Stimulated activated CD8-positive, alpha-beta memory T cell treated with anti-CD3 and anti-CD28 coated beads, Interleukin-2, amount 100 ng/mL, for 48 hours (primary cell): ENCODE measurements around the gene C9orf153.
"Not testable (repeated sequence)": the region's sequence is repeated elsewhere in the genome, so short reads cannot be mapped to it uniquely, and the experiment has no call there.

Experiments used
- DNase-seq, 2 donors: peaks; one replicate each; pipeline ENCODE4 v3.0.0-alpha.2; 2020; ENCODE audit warnings: low read depth in 2 of 2

The C9orf153 gene

DNA sequence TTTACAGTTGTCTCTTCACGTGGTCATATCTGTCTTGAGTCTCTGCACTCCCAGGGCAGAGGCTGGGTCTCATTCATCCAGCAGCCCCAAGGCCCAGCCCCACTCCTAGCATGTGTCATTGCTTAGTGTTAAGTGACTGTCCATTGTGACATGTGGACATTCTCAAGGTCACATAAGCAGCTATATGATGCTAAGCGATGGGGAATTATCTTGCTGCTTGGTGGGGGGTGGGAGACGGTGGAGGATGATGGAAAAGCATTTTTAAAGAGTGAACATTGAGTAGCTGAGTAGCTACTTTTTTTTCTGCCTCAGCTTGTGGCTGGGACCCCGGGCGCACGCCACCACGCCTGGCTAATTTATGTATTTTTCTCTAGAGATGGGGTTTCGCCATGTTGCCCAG lies at the start of gene C9orf153:
Gene C9orf153 (minus strand): TSS at position 101 of the 400 bp plus-strand sequence. CDS start 30,054 bp downstream, outside the sequence.
- no peak for DNase-seq

DNA sequence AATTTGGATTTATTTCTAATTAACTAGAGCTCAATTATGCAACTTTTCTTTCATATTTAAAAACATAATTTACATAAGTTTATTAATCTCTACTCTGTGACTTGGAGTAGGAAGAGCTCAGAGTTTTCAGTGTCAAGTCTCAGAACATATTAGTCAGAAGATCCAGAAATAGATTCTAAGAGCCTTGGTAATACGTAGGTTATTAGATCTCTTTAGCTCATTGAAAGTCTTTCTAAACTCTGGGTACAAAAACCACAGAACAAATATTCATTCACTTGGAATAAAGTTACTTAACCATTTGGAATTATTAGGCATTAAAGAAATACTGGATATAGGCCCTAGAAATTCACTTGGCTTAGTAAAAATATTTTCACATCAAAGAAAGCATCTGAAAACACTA lies 49.2 kb upstream of the C9orf153 start:
- no peak for DNase-seq

DNA sequence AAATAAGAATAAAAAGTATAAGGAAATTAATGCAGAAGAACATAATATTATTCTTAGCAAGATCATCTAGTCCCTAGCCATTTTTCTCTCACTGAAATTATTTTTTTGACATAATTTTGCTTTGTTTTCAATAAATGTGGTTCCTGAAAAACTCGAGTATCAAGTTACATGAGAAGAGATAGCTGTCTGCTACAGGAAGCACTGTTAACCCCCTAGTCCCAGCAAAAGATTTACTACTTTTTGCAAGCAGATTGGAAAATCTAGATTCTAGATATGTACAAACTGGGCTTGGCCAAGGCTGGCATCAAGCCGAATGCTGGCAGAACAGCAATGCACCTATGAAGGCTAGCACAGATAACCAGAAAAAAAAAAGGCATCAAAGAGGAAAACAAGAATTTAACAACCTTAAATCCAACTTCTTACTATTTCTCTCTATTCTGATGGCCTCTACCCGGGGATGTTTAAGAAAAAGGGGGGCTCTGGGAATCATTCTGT lies 44.8 kb upstream of the C9orf153 start:
- DNase-seq = no peak

DNA sequence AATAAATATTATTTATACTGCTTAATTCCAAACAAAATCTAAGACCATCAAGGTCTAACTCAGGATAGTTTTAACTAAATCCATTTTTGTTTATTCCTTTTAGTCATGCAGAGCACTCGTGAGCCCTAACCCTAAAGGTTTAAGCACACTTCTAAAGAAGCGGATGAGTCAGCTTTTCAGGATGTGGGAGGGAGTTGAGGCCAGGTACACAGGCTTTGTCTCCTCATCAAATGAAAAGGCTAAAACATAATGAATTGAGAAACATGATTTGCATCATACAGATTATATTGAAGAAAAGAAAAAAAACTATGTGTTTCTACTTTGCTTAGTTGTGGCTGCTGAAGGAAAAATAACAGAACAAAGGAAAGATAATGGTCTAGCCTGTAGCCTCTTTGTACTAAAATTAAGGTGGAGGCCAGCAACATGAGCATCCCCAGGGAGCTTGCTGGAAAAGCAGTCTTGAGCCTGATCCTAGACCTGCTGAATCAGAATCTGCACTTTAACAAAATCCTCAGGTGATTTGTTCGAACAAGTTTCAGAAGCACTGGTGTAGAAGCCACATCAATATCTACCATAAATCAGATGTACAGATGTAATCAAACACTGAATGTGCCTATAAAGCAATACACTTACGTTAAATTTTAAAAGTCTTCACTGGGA lies 44.0 kb upstream of the C9orf153 start:
- peak in 1 of 2 donors; percentile 16 for DNase-seq

DNA sequence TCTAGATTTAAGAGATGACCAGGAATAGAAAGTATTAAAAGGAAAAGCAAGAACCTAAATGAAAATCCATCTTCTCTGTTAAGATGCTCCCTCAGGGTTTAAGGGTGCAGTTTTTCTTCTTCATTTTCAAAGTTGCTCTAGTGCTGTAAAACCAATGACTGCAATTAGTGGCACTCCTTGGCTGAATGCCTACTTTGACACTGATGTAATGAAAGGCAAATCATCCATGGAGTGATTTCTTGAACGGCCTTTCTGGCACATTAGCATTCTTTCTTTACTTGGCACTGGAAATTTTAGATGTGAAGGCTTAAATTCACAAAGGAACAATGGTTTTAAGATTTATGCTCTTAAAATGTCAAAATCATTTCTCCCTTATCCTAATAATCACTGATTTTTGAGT lies 42.2 kb upstream of the C9orf153 start:
- DNase-seq = no peak

DNA sequence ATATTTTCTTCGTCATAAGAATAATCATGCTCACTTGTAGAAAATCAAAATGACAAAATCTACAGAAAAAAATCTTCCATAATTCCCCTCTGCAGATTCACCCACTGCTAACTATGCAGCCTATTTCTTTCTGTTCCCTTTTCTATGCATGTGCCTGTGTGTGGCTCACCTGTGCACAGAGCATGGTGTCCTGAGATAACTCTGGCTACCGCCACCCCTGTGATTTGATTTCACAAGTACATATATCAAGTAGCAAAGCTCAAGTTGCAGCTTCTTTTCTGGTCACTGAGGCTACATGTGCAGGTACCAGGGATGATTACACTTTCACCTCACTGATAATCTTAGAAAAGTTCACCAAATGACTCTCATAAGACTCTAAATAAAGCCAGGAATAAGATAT lies 41.2 kb upstream of the C9orf153 start:
- no peak for DNase-seq

DNA sequence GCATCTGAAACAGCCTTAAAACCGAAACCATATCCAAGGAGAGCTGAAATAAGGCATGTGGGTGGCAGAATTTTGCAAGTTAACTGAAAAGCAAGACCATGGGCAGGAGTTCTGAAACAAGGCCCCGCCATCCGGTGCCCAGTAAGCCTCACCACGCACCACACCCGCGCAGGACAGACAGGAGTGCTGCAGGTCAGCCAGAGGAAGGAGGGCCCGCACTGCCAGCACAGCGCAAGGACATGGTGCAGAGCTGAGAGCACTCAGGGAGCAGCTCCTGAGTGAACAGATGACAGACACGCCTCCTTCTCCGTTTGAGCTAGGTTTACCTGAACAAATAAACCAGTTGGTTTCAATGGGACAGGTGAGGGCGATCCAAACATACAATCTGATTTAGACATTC lies 39.4 kb upstream of the C9orf153 start:
- DNase-seq = no peak

DNA sequence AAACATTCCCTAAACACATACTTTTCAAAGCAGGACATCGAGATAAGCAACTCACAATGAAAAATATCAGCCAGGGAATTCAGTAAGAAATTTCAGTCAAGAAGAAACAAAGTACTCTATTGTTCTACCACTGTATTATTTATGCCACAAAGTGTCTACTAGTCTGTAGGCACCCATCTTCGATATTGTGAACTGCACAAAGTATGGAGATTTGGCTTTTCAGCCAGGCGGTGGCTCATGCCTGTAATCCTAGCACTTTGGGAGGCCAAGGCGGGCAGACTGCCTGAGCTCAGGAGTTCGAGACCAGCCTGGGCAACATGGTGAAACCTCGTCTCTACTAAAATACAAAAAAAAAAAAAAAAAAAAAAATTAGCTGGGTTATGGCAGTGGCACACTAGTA lies 30.9 kb upstream of the C9orf153 start:
- not testable (repeated sequence) for DNase-seq

DNA sequence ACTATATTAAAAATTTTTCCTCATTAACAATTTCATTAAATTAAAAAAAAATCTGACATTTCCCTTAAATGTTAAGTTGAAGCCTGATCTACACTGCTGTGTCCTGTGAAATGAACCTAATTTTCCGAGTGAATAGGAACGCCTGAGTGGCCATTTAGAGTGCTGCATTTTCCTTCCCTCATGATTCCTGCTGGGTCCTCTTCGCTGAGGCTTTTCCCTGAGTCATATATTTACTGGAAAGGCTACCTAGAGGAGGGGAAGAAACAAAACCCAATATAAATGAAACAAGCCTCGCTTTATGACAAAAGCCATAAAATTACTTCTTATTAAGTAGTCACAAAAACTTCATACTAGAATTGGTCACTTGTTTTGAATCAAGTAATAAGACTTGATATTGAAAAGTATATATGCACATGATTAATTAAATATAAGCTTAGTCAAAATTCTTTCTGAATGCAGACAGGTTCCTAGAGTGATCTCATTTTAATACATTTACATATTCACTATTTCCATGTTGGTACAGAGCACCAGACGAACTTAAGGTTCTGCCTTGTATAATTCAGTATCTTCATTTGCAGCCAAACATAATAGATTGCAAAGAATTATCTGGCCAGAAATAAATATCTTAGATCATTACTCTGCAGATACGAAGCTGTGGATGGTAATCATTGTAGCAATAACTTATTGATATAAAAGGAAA lies 29.2 kb upstream of the C9orf153 start:
- DNase-seq = no peak

DNA sequence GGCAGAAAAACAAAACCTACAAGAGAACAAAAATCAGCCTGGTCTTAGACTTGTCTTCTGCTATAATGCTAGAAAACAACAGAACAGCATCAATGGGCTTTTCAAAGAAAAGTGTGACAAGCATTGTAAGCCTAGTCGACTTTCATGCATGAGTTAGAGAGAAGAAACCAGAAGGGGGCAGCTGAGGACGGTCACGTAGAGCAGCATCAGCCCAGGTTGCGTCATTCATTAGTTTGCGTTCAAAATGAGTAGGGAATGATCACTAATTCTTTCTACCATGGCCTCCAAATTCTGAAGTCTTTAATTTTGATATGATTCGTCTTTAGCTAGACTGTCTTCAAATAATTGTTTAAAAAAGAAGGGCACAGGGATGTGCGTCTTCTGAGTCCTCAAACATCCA lies 27.6 kb upstream of the C9orf153 start:
- no peak for DNase-seq

DNA sequence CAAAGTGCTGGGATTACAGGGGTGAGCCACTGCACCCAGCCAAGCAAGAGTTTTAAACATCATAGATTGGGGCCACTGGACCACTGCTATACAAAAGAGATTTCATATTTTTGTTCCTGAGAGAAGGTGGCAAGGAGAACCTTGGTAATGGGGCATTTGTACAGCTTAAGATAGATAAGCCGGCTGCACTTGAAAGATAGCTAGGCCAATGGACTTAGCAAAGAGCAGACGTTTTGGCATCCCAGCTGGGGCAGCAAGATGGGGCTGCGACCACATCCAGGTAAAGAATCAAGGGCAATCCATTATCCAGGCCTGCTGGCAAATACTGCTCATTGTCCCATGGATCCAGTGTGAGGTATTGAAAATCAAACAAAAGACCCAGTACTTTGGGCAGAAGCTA lies 26.8 kb upstream of the C9orf153 start:
- DNase-seq = no peak

DNA sequence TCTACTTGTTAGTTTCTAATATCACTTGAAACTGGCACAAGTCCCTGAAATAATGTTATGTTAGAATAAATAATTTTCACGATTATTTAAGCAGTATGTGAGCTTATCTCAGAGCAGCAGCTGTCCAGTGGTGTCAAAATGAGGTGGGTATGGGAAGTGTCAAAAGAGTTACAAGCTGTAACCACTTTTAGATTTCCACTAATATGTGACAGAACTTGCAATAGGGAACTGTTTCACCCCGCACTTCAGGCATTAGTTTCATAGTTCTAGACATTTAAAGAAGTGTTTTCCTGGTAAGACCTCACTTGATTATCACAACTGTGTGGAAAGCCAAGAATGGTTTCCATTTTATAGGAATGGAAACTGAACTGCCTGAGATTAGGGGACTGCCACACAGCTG lies 25.8 kb upstream of the C9orf153 start:
- no peak for DNase-seq

DNA sequence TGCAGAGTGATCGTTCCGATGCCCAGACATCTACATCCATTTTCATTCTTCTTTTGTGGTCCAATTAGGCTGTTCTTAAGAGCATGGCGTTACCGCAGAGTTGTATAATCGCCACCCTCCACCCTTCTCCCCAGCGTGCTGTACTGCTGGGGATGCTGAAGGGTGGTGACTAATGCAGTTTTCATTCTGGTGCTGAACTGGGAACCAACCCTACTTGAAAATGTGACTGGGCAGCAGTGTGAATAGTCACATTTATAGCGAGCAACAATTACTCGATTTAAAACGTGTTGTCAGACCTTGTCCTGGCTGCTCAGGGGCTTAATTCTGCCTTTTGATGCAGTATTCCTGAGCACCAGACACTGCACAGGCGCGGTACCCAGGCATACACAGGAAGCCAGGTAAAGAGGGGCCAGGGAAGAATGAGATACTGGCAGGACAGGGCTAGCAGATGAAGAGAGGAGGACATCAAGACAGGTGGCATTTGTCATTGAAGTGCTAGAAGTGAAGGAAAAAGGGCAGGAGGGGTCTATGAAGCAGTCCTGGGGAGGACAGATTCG lies 23.6 kb upstream of the C9orf153 start:
- no peak for DNase-seq

DNA sequence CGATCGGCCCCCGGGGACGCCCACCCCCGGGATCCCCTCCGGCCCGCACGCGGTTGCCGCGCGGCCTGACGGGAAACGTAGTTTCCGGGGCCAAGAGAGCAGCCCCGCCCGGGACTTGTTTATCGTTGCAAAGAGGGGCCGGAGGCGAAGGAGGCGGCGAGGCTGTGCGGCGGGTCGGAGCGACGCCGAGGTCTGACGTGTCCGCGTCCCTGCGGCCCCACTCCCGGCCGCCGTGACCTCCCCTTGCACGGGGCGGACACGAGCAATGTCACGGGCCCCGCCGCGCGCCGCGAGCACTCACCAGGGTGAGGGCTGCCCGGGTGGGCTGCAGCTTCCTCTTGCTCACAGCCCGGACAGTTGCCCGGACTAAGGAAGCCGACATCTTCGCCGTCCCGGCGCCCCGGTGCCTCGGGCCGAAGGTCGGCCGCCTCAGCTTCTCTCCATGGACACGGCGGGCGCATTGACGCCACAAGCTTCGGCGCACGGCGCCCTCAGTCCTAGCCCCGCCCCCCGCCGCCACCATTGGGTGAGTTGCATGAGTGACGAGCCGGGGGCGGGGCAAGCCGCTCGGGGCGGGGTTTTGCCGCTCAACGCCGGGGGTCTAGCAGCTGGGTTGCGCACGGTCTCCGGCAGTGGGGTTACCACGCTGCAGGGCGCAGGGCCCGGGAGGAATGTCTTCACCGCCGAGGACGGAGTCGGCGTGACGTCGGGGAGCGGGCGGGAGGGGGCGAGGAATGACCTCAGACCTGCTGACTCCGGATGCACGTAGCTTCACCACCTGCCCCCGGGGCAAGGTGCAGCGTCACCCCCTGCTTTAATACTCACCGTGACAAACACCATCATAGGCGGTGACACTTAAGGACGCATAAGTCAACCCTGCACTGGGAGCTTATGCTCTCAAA lies 22.9 kb upstream of the C9orf153 start, which contains the start of gene ISCA1:
Gene ISCA1 (minus strand): TSS at position 462 of the 902 bp plus-strand sequence. CDS start 80 bp downstream, at position 382.
- DNase-seq = peak; percentile 99

DNA sequence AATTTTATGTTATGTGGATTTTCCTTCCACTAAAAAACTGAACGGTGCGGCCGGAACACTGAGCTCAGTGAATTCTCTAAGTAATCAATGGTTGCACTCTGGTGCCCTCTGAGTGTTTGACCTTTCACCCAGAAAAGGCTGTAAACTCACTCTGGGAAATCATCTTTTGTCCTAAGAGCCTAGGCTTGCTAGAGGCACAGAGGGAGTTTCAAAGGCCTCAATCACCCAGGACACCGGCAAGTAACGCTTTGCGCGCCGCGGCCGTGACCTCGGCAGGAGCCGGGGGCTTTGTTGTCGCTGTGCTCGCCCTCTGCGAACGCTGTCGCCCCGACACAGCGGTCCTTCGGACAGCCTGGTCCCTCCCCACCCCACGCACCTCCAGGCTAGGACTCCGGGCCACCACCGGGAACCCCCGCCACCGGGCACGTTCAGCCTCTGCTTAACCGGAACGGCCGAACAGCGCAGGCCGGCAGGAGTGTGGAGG lies 22.2 kb upstream of the C9orf153 start:
- DNase-seq = no peak

DNA sequence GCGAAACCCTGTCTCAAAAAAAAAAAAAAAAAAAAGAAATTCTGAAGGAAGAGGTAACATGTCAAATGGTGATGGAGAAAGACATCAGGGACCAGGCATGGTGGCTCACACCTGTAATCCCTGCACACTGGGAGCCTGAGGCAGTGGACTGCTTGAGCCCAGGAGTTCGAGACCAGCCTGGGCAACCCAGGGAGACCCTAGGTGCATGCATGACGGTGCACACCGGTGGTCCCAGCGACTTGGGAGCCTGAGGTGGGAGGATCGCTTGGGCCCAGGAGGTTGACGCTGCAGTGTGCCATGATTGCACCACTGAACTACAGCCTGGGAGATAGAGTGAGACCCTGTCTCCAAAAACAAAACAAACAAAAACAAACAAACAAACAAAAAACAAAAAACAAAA lies 21.1 kb upstream of the C9orf153 start:
- DNase-seq = no peak

DNA sequence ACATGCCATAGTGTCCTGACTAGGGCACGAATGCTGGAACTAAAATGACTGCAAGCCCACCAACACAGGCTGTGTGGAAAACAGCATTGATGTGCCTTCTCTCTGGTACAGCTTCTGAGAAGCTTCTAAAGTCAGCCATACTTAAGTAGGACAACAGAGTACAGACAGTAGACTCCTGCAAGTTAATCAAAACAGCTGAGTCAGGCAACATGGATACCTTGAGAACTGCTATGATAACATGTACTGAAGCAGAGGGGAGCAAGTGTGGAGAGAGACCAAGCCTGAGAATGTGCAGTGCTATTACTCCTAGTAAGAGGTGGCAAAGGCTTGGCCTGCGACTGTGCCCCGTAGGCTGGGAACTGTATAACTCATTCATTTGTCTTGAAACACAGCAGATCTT lies 20.4 kb upstream of the C9orf153 start:
- no peak for DNase-seq

DNA sequence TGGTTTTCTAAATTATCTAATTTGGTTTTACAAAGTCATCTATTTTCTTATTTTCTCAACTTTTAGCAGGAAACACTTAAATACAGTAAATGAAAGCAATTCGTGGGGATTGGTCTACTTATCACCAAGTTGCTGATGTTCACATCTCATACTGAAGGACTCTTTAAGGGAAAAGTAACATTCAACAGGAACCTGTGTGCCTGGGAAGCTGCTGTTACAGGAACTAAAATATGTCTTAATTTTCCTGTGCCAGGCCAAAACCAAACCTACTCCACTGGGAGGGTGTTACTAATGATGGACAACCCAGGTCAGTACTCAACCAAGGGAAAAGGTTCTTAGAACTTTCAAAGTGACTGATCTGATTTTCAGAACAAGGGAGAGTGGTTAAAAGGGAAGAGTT lies 17.6 kb upstream of the C9orf153 start:
- no peak for DNase-seq

DNA sequence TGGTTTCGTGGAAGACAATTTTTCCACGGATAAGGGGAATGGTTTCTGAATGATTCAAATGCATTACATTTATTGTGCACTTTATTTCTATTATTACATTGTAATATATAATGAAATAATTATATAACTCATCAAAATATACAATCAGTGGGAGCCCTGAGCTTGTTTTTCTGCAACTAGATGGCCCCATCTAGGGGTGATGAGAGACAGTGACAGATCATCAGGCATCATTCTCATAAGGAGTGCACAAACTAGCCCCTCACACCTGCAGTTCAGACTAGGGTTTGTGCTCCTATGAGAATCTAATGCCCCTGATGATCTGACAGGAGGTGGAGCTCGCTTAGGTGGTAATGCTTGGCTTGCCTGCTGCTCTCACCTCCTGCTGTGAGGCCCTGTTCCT lies 16.5 kb upstream of the C9orf153 start:
- DNase-seq = no peak

DNA sequence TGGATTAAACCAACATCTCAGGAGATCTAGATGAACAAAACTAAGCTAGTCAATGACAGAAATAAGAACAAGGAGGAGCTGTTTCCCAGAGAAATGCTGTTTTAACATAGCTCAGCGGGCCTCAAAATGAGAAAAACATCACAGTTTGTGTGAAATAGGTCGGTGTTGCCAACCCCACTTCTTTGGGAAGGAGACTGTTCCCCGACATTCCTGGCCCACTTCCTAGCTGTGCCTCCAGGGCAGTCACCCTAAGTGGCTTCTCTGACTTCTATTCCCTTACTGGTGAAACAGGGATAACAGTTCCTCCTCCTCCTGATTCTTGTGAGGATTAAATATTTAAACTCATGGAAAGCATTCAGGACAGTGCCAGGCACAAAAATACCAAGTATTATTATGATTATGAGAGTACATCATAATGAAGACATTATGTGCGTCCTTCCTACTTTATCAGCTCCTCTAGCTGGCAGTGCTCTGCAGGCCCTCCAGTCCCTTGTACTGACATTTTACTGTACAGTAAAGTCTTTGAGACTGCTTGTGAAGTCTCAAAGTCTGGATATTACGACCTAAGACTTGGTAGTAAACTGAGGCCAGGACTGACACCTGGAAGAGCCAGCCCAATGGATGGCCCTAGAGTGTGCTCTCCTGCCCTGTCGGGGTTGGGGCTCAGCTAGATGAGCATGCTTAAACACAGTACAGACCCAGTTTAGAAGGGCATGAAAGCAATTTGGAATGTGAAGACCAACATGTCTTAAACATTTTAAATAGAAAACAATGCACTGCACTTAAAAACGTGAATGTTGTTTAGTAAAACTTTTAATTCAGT lies 15.6 kb upstream of the C9orf153 start:
- DNase-seq = no peak

DNA sequence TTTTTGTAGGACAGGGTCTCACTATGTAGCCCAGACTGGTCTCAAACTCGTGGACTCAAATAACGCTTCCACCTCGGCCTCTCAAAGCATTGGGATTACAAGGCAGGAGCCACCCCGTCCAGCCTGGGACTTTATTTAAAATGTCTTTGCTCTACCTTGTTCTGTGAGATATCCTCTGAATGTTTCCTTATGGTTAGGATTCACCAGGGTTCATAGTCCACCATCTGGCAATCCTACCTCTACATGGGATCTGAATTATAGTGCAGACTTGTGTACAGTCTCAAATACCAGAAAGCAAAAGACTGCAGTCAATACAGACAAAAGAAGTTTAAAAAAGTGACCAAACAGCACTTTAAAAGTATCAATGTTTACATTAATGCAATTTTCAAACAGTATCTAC lies 12.8 kb upstream of the C9orf153 start:
- DNase-seq = no peak
